KMS-11 (cell line): Measurements from ENCODE around the gene HAAO.

Experiments used
- H2AFZ ChIP-seq: fragments of 200-600 bp; sonication (generic); 2 replicates; pipeline ENCODE4 v1.6.1; 2016; ENCODE audit warnings: antibody characterized with exemption, mixed run types, low read depth
- H3K27ac ChIP-seq: fragments of 200-600 bp; sonication (generic); 2 replicates; pipeline ENCODE4 v1.6.1; 2016; ENCODE audit warnings: mild to moderate bottlenecking, mixed run types
- H3K27me3 ChIP-seq: fragments of 200-600 bp; sonication (generic); 2 replicates; pipeline ENCODE4 v1.6.1; 2017; ENCODE audit warnings: mild to moderate bottlenecking, low read depth, mixed run types, moderate library complexity; ENCODE audit not compliant: insufficient read depth
- H3K36me3 ChIP-seq: fragments of 200-600 bp; sonication (generic); 2 replicates; pipeline ENCODE4 v1.6.1; 2017; ENCODE audit warnings: mild to moderate bottlenecking, mixed run types; ENCODE audit not compliant: insufficient read depth
- H3K4me1 ChIP-seq: fragments of 200-600 bp; sonication (generic); 2 replicates; pipeline ENCODE4 v1.6.1; 2016; ENCODE audit warnings: mild to moderate bottlenecking, low read depth, mixed run types; ENCODE audit not compliant: poor library complexity, severe bottlenecking
- H3K4me2 ChIP-seq: fragments of 200-600 bp; sonication (generic); 2 replicates; pipeline ENCODE4 v1.7.0; 2016; ENCODE audit warnings: mild to moderate bottlenecking, mixed run types
- H3K4me3 ChIP-seq: fragments of 200-600 bp; sonication (generic); IDR thresholded peaks from 2 replicates; pipeline ENCODE4 v1.6.1; 2017; ENCODE audit warnings: low read depth, low read length, mixed read lengths; ENCODE audit not compliant: insufficient read depth
- H3K79me2 ChIP-seq: fragments of 200-600 bp; sonication (generic); 2 replicates; pipeline ENCODE4 v1.6.1; 2016; ENCODE audit warnings: low read depth, mixed run types; ENCODE audit not compliant: insufficient read depth
- H3K9ac ChIP-seq: fragments of 200-600 bp; sonication (generic); 2 replicates; pipeline ENCODE4 v1.6.1; 2016; ENCODE audit warnings: mild to moderate bottlenecking, mixed run types
- H4K20me1 ChIP-seq: fragments of 200-600 bp; sonication (generic); 2 replicates; pipeline ENCODE4 v1.6.1; 2016; ENCODE audit warnings: mild to moderate bottlenecking, mixed run types; ENCODE audit not compliant: insufficient read depth
- CTCF ChIP-seq: fragments of 200-600 bp; sonication (generic); conservative IDR thresholded peaks from 2 replicates; pipeline ENCODE4 v1.6.1; 2017; ENCODE audit warnings: low read depth, mild to moderate bottlenecking, antibody characterized with exemption, low read length, moderate library complexity, mixed read lengths

The HAAO gene

GRCh38 chr2:42754776-42755140 is 37.6 kb downstream of the HAAO start:
- peak overlapping the region; percentile 14 for H2AFZ ChIP-seq
- peak overlapping the region; percentile 75 for H3K27ac ChIP-seq
- H3K36me3 ChIP-seq: no peaks in the 10 kb centered on the region
- no peaks in the 10 kb centered on the region for H3K79me2 ChIP-seq
- peak overlapping the region; percentile 48; the same call in 1 of the 2 replicates for H3K9ac ChIP-seq
- no peaks in the 10 kb centered on the region for H4K20me1 ChIP-seq
- peak overlapping the region; percentile 30 for H3K4me3 ChIP-seq
- no peak for TF ChIP-seq CTCF
- peak overlapping the region; percentile 69 for H3K4me2 ChIP-seq
- no peaks in the 10 kb centered on the region for H3K27me3 ChIP-seq
- peaks cover 44% of the 10 kb centered on the region for H3K4me1 ChIP-seq

- peak overlapping the region; percentile 75 for H3K27ac ChIP-seq
- no peak for TF ChIP-seq CTCF
- no peaks in the 10 kb centered on the region for H3K27me3 ChIP-seq
- H3K36me3 ChIP-seq: no peaks in the 10 kb centered on the region
- H3K9ac ChIP-seq: peak overlapping the region; percentile 48; the same call in 1 of the 2 replicates
- peak overlapping the region; percentile 14 for H2AFZ ChIP-seq
- peak overlapping the region; percentile 69 for H3K4me2 ChIP-seq
- peaks cover 44% of the 10 kb centered on the region for H3K4me1 ChIP-seq
- no peaks in the 10 kb centered on the region for H4K20me1 ChIP-seq
- peak overlapping the region; percentile 30 for H3K4me3 ChIP-seq
- H3K79me2 ChIP-seq: no peaks in the 10 kb centered on the region
Measured at GRCh38 chr2:42754021-42754775, 38.2 kb downstream of the HAAO start.

- Histone ChIP-seq H3K4me2 (peak overlapping the region; percentile 69), H4K20me1 (no peaks in the 10 kb centered on the region), H3K27ac (peak overlapping the region; percentile 75), H3K79me2 (no peaks in the 10 kb centered on the region), H3K4me3 (no peak overlapping the region), H3K27me3 (no peaks in the 10 kb centered on the region), H2AFZ (no peak overlapping the region), H3K9ac (peak overlapping the region; percentile 48; the same call in 1 of the 2 replicates), H3K4me1 (peaks cover 44% of the 10 kb centered on the region), H3K36me3 (no peaks in the 10 kb centered on the region)
- no peak for TF ChIP-seq CTCF
Measured at GRCh38 chr2:42752816-42753813, 39.3 kb downstream of the HAAO start.

GRCh38 chr2:42752314-42752713 is 40.1 kb downstream of the HAAO start:
- no peak overlapping the region for H3K4me2 ChIP-seq

More at GRCh38 chr2:42752314-42752713, 40.1 kb downstream of the HAAO start:
- Histone ChIP-seq H4K20me1 (no peaks in the 10 kb centered on the region), H3K4me3 (no peak overlapping the region), H3K27me3 (no peaks in the 10 kb centered on the region), H3K27ac (no peak overlapping the region), H3K9ac (no peak overlapping the region), H2AFZ (no peak overlapping the region), H3K36me3 (no peaks in the 10 kb centered on the region), H3K4me1 (peaks cover 44% of the 10 kb centered on the region), H3K79me2 (no peaks in the 10 kb centered on the region)
- TF ChIP-seq CTCF: no peak
